ENCODE results near the gene PTPRT. TPM values are rescaled to one million over a fixed set of nuclear protein-coding genes. Genes with fewer than 3 reads are reported as not detected.

The PTPRT gene
- total RNA-seq, 1 experiment from 2014 or later = not detected

DNA sequence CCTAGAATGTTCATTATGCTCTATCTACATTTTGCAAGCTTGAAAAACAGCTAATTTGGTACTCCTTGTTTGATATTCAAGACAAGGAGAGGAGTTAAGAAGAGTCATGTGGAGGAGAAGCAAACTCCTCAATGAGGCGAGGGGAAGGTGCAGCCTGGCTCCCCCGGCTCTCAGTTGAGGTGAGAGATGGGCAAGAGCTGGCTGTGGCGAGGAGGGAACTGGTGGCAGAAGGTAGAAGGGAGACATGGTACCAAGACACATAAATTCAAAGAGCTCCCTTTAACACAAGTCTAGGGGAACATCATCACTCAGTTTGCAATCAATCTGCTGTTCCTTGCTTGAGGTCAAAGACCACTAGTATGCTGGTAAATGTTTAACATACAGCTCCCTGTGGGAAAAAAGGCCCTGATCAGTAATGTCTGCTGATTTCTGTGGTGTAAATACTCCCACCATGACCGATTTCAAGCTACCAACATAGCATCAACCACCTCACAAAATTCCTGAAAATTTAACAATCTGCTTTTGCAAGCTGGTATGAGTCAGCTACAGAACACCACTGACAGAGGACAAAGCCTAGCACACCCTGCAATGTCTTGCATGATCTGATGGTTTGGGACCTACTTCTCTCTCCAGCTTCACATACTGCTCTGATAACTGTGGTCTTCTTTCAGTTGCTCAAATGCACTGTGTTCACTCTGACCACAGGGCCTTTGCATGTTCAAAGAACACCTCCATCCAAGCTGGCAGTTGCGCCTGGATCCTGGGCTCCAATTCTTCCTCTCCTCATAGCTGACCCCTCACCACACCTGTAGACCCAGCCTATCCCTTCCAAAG is 1055.2 kb downstream of the PTPRT start:
- H4K20me1 ChIP-seq (ENCODE audit: insufficient read depth) = no peaks in the 10 kb centered on the region
- BruUV-seq (replicated peaks) = no TSS peak
- no peaks in the 10 kb centered on the region for H3K79me2 ChIP-seq (ENCODE audit: insufficient read depth, low read length)
- ChIA-PET RAD21 (ENCODE audit: low non-redundant PET in 1 of 2, low total read pairs in 2 of 2, uncharacterized antibody in 2 of 2, unreplicated experiment in 2 of 2) (no interaction called here), CTCF (no interaction called here), POLR2A (no interaction called here)
- peaks cover 0 to 16% of the 10 kb centered on the region in 2 experiments; a peak in 2 of 4 replicates for H3K9me3 ChIP-seq (ENCODE audit: control insufficient read depth in 1 of 2, insufficient read depth in 1 of 2, low read depth in 1 of 2, low read length in 2 of 2)
- no peak overlapping the region for H3K27ac ChIP-seq (ENCODE audit: low read depth, low read length)
- H3K4me3 ChIP-seq (replicated peaks in 1 of 2; ENCODE audit: low read depth in 1 of 2, low read length in 2 of 2) = no peak overlapping the region
- intact Hi-C loops (cut with micrococcal nuclease) = no loop called here
- H2AFZ ChIP-seq (ENCODE audit: low read depth, low read length, poor library complexity, severe bottlenecking) = no peak overlapping the region
- H3K4me1 ChIP-seq (ENCODE audit: control insufficient read depth in 1 of 2, insufficient read depth in 2 of 2, low read length in 2 of 2) = no peaks in the 10 kb centered on the region
- no peaks in the 10 kb centered on the region for H3K36me3 ChIP-seq (ENCODE audit: control insufficient read depth in 1 of 2, insufficient read depth in 2 of 2, low read length in 2 of 2)
- H3K27me3 ChIP-seq (ENCODE audit: insufficient read depth, low read length) = no peaks in the 10 kb centered on the region
- TF ChIP-seq RAD21 (IDR thresholded peaks at IDR 0.05; ENCODE audit: low read depth) (no peak), ZNF274 (IDR thresholded peaks at IDR 0.05; ENCODE audit: low read depth, low read length) (no peak), SP1 (IDR thresholded peaks at IDR 0.05; ENCODE audit: low read depth) (no peak), POLR2A (IDR thresholded peaks at IDR 0.05; ENCODE audit: borderline replicate concordance, extremely low read depth, insufficient read depth, insufficient read length) (no peak), ELF1 (IDR thresholded peaks at IDR 0.05; ENCODE audit: borderline replicate concordance, low read depth) (no peak), SIN3A (IDR thresholded peaks at IDR 0.05; ENCODE audit: low read depth) (no peak), POLR2AphosphoS5 (IDR thresholded peaks at IDR 0.05; ENCODE audit: low read depth, low read length) (no peak), FOSL1 (IDR thresholded peaks at IDR 0.05; ENCODE audit: low read depth) (no peak), CEBPB (IDR thresholded peaks at IDR 0.05; ENCODE audit: low read depth) (no peak), EGR1 (IDR thresholded peaks at IDR 0.05; ENCODE audit: low read depth) (no peak), CBX3 (IDR thresholded peaks at IDR 0.05; ENCODE audit: low read depth) (no peak), SRF (IDR thresholded peaks at IDR 0.05; ENCODE audit: low read depth) (no peak), YY1 (IDR thresholded peaks at IDR 0.05; ENCODE audit: extremely low read depth, insufficient replicate concordance, low read depth, low read length) (no peak), EZH2phosphoT487 (IDR thresholded peaks at IDR 0.05; ENCODE audit: borderline replicate concordance) (no peak), TCF7L2 (IDR thresholded peaks at IDR 0.05; ENCODE audit: borderline replicate concordance, extremely low read depth, insufficient read depth, insufficient read length) (no peak), JUND (IDR thresholded peaks at IDR 0.05) (no peak)
- TF ChIP-seq, protein P1, sequence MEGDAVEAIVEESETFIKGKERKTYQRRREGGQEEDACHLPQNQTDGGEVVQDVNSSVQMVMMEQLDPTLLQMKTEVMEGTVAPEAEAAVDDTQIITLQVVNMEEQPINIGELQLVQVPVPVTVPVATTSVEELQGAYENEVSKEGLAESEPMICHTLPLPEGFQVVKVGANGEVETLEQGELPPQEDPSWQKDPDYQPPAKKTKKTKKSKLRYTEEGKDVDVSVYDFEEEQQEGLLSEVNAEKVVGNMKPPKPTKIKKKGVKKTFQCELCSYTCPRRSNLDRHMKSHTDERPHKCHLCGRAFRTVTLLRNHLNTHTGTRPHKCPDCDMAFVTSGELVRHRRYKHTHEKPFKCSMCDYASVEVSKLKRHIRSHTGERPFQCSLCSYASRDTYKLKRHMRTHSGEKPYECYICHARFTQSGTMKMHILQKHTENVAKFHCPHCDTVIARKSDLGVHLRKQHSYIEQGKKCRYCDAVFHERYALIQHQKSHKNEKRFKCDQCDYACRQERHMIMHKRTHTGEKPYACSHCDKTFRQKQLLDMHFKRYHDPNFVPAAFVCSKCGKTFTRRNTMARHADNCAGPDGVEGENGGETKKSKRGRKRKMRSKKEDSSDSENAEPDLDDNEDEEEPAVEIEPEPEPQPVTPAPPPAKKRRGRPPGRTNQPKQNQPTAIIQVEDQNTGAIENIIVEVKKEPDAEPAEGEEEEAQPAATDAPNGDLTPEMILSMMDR (IDR thresholded peaks at IDR 0.05 in 2 of 3, conservative IDR thresholded peaks at IDR 0.05 in 1 of 3; ENCODE audit: borderline replicate concordance in 1 of 3, insufficient read depth in 1 of 3, low read depth in 2 of 3, low read length in 2 of 3) = no peak
- TF ChIP-seq, protein P2, sequence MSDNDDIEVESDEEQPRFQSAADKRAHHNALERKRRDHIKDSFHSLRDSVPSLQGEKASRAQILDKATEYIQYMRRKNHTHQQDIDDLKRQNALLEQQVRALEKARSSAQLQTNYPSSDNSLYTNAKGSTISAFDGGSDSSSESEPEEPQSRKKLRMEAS (IDR thresholded peaks at IDR 0.05) = no peak
- TF ChIP-seq, protein P3, sequence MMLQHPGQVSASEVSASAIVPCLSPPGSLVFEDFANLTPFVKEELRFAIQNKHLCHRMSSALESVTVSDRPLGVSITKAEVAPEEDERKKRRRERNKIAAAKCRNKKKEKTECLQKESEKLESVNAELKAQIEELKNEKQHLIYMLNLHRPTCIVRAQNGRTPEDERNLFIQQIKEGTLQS (IDR thresholded peaks at IDR 0.05) = no peak
- H3K9ac ChIP-seq (ENCODE audit: low read length) = no peak overlapping the region
- no peaks in the 10 kb centered on the region for H3K9me2 ChIP-seq (ENCODE audit: insufficient read depth)
- DNase-seq (ENCODE audit: low read depth, low spot score) (no peak), ATAC-seq (no peak)
- no peak overlapping the region for H3K4me2 ChIP-seq (ENCODE audit: low read length)

All from HCT116 (cell line).